ENCODE results near the gene LHX6. TPM values are rescaled to one million over a fixed set of nuclear protein-coding genes. Genes with fewer than 3 reads are reported as not detected.
A peak's percentile ranks its signal among the peaks of the same experiment; 100 is the strongest.

LHX6 gene
- total RNA-seq, 1 experiment from 2014 or later, result 11.1 TPM

- POLR2A ChIA-PET (ENCODE audit: unreplicated experiment), result interaction anchor here (0.6 to 0.7 kb wide), 2 partner anchors 25 to 125 kb away, joined by 4 read pairs; no protein-coding TSS in a partner anchor
- peaks cover 69% of the 10 kb centered on the region for H3K79me2 ChIP-seq (ENCODE audit: low read length)
- no peaks in the 10 kb centered on the region for H3K9me2 ChIP-seq (replicated peaks; ENCODE audit: low read length)
- peak within 1 kb of the TSS; percentile 88 for H3K4me2 ChIP-seq (ENCODE audit: low read length)
- H3F3A ChIP-seq (ENCODE audit: low read length, unreplicated experiment), result no peaks in the 10 kb centered on the region
- intact Hi-C loops (cut with micrococcal nuclease), result loop anchor here (10.0 kb wide), 1 partner anchor 140 kb away; no protein-coding TSS in a partner anchor
- TF ChIP-seq, protein P1, sequence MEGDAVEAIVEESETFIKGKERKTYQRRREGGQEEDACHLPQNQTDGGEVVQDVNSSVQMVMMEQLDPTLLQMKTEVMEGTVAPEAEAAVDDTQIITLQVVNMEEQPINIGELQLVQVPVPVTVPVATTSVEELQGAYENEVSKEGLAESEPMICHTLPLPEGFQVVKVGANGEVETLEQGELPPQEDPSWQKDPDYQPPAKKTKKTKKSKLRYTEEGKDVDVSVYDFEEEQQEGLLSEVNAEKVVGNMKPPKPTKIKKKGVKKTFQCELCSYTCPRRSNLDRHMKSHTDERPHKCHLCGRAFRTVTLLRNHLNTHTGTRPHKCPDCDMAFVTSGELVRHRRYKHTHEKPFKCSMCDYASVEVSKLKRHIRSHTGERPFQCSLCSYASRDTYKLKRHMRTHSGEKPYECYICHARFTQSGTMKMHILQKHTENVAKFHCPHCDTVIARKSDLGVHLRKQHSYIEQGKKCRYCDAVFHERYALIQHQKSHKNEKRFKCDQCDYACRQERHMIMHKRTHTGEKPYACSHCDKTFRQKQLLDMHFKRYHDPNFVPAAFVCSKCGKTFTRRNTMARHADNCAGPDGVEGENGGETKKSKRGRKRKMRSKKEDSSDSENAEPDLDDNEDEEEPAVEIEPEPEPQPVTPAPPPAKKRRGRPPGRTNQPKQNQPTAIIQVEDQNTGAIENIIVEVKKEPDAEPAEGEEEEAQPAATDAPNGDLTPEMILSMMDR (conservative IDR thresholded peaks at IDR 0.05; ENCODE audit: low read depth, low read length), result no peak
- TF ChIP-seq EZH2phosphoT487 (IDR thresholded peaks at IDR 0.05; ENCODE audit: borderline replicate concordance, low read length) (no peak), EZH2 (IDR thresholded peaks at IDR 0.05; ENCODE audit: low read length, unreplicated experiment) (no peak)
- no peaks in the 10 kb centered on the region for H3K9me3 ChIP-seq (ENCODE audit: low read length)
- H3K27ac ChIP-seq (ENCODE audit: low read length), result peak within 1 kb of the TSS; percentile 89
- H3K9ac ChIP-seq (ENCODE audit: low read length), result peak within 1 kb of the TSS; percentile 98
- no peaks in the 10 kb centered on the region for H4K20me1 ChIP-seq (ENCODE audit: low read length)
- peaks cover 36% of the 10 kb centered on the region for H3K4me1 ChIP-seq (ENCODE audit: insufficient read depth, low read length)
- ATAC-seq (peak; percentile 79), DNase-seq (peak; percentile 82)
- H3K27me3 ChIP-seq (ENCODE audit: low read length), result no peaks in the 10 kb centered on the region
- CTCF ChIA-PET, result interaction anchor here (0.8 kb wide), 1 partner anchor 140 kb away, joined by 3 read pairs; no protein-coding TSS in a partner anchor
- H3K4me3 ChIP-seq (ENCODE audit: low read length), result peak within 1 kb of the TSS; percentile 74
- H2AFZ ChIP-seq (ENCODE audit: low read length), result peak within 1 kb of the TSS; percentile 93
- TSS peak; percentile 66 for BruUV-seq (replicated peaks)
- H3K36me3 ChIP-seq (ENCODE audit: low read depth, low read length), result peaks cover 8% of the 10 kb centered on the region; the same call in 1 of the 2 replicates
These were observed 35.8 kb upstream of the LHX6 start, which contains the start of the genes MRRF and RBM18 for GRCh38 chr9:122264360-122265148. TSS of gene MRRF (plus strand) at chr9:122264882. CDS start at chr9:122270892, 6,010 bp downstream. TSS of gene RBM18 (minus strand) at chr9:122264840. CDS start at chr9:122261492, 3,348 bp downstream.

GRCh38 chr9:122263699-122264349, 35.1 kb upstream of the LHX6 start:
- Histone ChIP-seq H3F3A (ENCODE audit: low read length, unreplicated experiment) (no peaks in the 10 kb centered on the region), H3K27ac (ENCODE audit: low read length) (peak overlapping the region; percentile 89), H3K79me2 (ENCODE audit: low read length) (peaks cover 69% of the 10 kb centered on the region), H4K20me1 (ENCODE audit: low read length) (no peaks in the 10 kb centered on the region), H3K27me3 (ENCODE audit: low read length) (no peaks in the 10 kb centered on the region), H3K9me3 (ENCODE audit: low read length) (no peaks in the 10 kb centered on the region), H3K4me2 (ENCODE audit: low read length) (peak overlapping the region; percentile 88), H3K9me2 (replicated peaks; ENCODE audit: low read length) (no peaks in the 10 kb centered on the region), H2AFZ (ENCODE audit: low read length) (peak overlapping the region; percentile 93), H3K9ac (ENCODE audit: low read length) (peak overlapping the region; percentile 98), H3K36me3 (ENCODE audit: low read depth, low read length) (peaks cover 8% of the 10 kb centered on the region; the same call in 1 of the 2 replicates), H3K4me1 (ENCODE audit: insufficient read depth, low read length) (peaks cover 36% of the 10 kb centered on the region), H3K4me3 (ENCODE audit: low read length) (peak overlapping the region; percentile 74)
- intact Hi-C loops (cut with micrococcal nuclease), result loop anchor here (10.0 kb wide), 1 partner anchor 139 kb away; no protein-coding TSS in a partner anchor
- ATAC-seq, result 0 out of 2 replicates have a peak, but pooled peaks have one; percentile 13
- DNase-seq, result peak; percentile 5
- BruUV-seq (replicated peaks), result no TSS peak
- TF ChIP-seq EZH2 (IDR thresholded peaks at IDR 0.05; ENCODE audit: low read length, unreplicated experiment) (no peak), EZH2phosphoT487 (IDR thresholded peaks at IDR 0.05; ENCODE audit: borderline replicate concordance, low read length) (no peak)
- TF ChIP-seq, protein P1 (conservative IDR thresholded peaks at IDR 0.05; ENCODE audit: low read depth, low read length), result no peak
- POLR2A ChIA-PET (ENCODE audit: unreplicated experiment), result no interaction called here
- CTCF ChIA-PET, result no interaction called here
